GM18870 (cell line): ENCODE results near the gene FKBP5.
"Not testable (repeated sequence)": the region's sequence is repeated elsewhere in the genome, so short reads cannot be mapped to it uniquely, and the experiment has no call there.

Source experiments
- ATAC-seq: cut with Tn5 transposase; IDR thresholded peaks from one replicate; pipeline ENCODE4 v1.9.1; 2021; ENCODE audit warnings: moderate library complexity; ENCODE audit not compliant: unreplicated experiment

Gene FKBP5

DNA sequence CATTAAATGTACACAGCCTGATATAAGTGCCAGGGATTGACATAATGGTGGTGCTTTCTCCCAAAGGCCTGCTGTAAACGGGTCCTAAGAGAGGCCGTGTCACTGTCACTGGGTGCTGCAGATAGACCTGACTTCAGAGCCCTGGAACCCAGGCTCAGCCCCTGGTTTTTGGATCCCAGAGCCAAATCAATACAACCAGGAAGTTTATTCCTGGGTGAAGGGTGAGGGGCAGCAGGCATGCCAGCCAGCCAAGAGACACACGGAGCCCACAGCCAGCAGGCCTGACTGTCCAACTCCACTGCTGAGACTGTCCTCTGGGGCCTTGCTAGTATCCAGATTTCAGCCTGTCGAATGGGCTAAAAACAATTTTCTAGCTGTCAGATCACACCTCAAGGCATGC lies 35.3 kb upstream of the FKBP5 start:
- ATAC-seq: no peak

DNA sequence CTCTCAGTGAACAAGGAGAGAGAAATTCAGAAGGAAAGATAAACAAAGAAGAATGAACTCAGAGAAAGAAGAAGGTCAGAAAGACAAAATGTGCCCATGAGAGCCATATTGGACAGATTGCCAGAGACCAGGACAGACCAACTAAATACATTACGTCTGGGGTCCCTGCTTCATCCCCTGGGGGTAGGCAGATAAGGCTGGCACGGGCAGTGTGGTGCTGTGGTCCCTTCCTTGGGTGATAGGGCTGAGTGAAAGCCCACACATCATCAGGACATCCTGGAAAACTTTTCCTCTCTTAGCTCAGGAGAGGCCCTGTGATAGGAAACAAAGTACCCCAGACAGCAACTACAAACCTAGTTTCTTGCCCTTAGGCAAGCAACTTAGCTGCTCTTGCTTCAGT lies 34.9 kb upstream of the FKBP5 start:
- no peak for ATAC-seq

DNA sequence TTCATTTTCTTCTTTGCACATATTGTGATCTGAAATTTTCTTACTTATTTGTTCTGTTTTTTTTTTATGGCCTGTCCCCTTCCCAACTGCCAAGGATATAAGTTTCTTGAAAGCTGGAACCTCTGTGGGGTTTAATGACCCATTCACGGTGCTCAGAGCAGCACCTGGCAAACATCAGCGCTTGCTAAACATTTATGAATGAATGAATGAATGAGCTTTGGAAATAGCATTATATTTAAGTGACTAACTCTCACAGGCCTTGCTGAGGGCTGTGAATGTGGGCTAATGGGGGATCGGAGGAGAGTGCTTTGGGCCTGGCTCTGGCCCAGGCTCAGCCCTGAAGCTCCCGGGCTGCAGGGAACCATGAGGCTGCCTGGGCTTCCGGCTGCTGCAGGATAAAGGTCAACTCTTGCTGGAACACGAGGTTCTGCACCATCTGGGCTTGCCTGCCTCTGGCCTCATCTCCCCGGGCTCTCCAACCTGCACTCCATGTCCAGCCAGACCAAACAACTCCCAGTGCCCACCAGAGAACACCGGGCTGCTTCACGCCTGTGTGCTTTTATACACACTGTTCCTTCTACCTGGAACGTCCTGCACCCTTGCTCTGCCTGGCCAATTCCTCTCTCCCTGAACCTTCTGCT lies 33.5 kb upstream of the FKBP5 start:
- ATAC-seq: no peak

DNA sequence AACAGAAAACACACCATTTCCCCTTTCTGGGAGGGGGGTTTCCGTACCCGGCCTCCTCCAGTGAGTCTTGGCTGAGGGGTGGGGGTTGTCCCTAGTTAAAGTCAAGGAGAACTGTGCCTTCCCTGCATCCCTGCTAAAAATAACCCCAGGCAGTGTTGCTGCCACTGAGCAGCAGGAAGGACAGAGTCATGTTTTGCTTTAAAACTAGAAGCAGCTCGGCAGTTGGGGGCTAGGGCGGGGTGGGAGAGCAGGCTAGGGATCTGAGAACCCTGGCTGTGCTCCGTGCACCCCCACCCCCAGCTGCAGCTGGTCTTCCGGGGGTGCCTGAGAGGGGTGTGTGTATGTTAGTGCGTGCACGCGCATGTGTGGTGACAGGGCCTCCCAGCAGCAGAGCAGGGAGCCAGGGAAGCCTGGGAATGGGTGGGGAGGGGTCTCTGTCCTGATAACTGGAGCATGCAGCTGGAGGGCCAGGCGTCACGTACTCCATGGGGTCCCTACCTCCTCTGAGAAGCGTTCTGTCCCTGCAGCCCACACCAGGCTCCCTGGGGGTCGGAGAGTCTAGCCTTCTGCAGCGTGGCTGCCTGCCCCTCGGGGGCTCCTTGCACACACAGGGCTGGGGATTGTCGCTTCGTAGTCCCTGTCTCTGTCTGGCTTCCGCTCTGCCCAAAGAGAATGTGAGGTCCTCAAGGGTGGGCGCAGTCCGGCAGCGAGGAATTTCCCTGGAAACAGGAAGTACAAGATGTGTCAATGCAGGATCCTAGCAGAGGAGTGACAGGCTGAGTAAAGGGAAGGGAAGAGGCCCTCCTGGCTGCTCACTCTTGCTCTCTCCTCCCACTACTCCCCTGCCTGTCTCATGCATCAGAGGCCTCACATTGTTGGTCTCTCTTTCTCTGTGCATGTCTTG lies 31.4 kb upstream of the FKBP5 start:
- peak; percentile 43 for ATAC-seq

DNA sequence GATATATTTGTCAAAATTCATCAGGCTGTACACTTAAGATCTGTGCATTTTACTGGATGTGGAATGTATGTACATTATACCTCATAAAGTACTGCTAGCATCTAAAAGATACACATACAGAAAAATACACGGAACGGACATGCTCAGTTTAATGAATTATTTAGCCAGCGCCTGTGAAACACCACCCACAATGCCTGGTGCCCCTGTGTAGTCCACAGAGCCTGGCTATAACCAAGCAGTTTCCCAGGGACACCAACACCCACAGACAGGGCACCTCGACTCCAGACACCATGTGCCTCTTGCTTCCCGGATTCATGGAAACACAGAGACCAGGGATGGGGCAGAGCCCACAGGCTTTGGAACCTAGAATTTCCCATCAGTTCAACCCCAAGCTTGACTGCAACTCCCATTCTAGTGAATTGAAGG lies 30.7 kb upstream of the FKBP5 start:
- peak; percentile 2 for ATAC-seq

DNA sequence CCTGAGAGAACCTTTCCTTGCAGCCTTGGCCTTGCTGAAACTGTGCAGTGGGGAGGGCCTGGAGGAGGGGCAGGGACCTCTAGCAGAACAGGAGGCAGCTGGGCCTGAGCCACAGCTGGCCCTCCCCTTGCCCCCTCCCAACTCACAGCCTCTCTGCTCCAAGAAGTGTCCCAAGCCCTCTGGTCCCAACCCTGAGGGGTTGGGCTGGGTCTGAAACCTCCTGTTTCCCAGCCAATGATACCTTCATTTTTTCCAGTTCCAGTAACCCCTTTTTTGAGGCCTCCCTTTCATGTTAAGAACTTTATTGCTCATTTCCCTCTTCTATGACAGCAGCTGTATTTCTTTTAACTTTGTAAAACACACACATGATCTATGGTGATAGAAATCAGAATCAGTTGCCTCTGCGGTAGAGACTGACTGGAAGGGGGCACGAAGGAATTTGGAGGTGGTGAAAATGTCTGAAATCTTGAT lies 30.2 kb upstream of the FKBP5 start:
- ATAC-seq: no peak

GRCh38 chr6:35718375-35718736 lies 29.6 kb upstream of the FKBP5 start:
- ATAC-seq: no peak

GRCh38 chr6:35717449-35718374 lies 29.0 kb upstream of the FKBP5 start:
- ATAC-seq: no peak

GRCh38 chr6:35716798-35717197 lies 28.1 kb upstream of the FKBP5 start:
- ATAC-seq: no peak

DNA sequence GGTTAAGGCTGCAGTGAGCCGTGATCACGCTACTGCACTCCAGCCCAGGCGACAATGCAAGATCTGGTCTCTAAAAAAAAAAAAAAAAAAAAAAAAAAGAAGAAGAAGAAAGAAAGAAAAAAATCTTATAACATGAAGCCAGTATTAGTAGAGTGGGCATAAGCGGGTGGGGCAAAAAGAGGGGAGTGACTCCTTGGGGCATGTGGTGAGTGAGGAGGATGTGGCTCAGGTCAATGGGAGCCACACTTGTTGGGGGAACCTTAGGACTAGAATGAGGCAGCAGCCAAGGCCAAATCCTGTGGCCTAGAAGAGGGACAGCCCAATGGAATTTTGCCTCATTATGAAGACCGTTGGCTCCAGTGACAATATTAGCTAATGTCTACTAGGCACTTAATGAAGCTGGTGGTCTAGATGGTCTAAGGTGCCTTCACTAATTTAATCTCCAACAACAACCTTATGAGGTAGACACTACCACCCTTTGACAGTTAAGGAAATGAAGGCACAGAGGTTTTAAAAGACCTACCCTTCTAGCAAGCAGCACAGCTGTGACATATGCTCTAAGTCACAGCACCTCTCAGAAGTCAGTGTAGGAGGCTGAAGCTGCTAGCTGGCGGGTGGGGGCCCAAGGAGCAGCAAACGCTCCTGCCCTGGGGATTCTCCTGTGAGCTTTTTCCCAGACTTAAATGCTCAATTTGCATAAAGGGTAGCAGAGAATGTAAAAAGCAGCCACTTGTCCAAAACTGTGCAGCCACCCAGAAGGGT lies 24.5 kb upstream of the FKBP5 start:
- ATAC-seq: no peak

- no peak for ATAC-seq
Measured at GRCh38 chr6:35711731-35712130, 23.0 kb upstream of the FKBP5 start.

- no peak for ATAC-seq
Measured at GRCh38 chr6:35710241-35710847, 21.6 kb upstream of the FKBP5 start.

DNA sequence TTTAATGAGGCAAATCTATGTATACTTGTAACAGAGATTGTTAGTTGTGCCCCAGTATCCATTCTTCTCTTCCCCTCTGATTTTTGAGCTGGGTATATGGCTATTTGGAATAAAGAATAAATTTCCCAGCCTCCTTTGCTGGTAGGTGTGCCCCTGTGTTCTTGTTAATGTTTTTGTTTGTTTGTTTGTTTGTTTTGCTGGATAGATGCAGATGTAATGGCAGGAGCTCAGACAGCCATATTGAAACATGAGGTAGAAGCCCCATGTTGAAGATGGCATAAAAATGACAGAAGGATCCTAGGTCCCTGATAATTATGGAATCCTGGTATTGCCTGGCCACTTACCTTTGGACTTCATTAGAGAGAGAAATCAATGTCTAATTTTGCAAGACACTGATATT lies 19.9 kb upstream of the FKBP5 start:
- ATAC-seq: no peak

- ATAC-seq: no peak
Measured at GRCh38 chr6:35707714-35708407, 19.1 kb upstream of the FKBP5 start.

- no peak for ATAC-seq
Measured at GRCh38 chr6:35706468-35706867, 17.8 kb upstream of the FKBP5 start.

DNA sequence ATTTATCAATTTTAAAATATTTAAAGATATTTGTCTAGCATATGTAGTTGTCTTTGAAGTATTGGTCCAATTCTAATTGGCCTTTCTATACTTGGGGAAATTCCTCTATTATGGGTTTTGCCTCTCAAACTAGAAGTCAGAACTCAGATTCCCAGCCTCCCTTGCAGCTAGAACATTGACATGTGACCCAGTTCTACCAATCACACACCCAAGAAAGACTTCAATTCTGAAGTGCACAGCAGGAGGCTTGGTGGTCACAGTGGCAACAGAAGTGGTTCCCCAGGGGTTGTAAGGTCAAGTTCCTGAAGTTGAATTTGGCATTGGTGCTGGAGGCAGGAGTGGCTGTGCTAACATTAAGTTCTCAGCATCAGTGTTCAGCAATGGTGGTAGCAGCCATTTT lies 14.8 kb upstream of the FKBP5 start:
- no peak for ATAC-seq

DNA sequence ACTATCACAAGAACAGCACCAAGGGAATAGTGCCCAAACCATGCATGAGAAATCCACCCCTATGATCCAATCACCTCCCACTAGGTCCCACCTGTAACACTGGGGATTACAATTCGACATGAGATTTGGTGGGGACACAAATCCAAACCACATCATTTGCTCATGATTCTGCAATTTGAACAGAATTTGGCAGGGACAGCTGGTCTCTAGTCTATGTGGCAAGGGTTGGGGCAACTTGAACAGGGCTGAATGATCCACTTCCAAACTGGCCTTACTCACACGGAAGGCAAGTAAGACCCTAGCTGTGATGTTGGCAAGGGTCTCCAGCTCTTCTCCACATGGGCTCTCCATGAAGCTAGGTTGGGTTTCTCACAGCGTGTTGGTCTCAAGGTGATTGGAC lies 10.1 kb upstream of the FKBP5 start:
- no peak for ATAC-seq

DNA sequence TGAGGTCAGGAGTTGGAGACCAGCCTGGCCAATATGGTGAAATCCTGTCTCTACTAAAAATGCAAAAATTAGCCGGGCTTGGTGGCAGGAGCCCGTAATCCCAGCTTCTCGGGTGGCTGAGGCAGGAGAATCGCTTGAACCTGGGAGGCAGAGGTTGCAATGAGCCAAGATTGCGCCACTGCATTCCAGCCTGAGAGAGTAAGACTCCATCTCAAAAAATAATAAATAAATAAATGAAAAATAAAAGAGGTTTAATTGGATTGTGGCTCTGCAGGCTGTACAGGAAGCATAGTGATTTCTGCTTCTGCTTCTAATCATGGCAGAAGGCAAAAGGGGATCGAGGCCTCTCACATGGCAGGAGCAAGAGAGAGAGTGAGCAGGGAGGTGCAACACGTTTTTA lies 9.7 kb upstream of the FKBP5 start:
- ATAC-seq: not testable (repeated sequence)

- ATAC-seq: no peak
Measured at GRCh38 chr6:35694462-35694861, 5.7 kb upstream of the FKBP5 start.
